GM18951 (cell line): ENCODE measurements around the gene ROPN1L.

Experiments
- POLR2A ChIP-seq: IDR thresholded peaks from 4 replicates; pipeline ENCODE4 v1.6.1; 2011; ENCODE audit warnings: mild to moderate bottlenecking; ENCODE audit not compliant: insufficient read length, insufficient read depth; ENCODE audit errors: extremely low read depth
- in situ Hi-C: fragments of 300-500 bp; cut with MboI; formaldehyde crosslinking; loops from one replicate; pipeline ENCODE4 v1.12.0; 2022; ENCODE audit warnings: low sequenced_read_pairs, mixed read lengths, inconsistent platforms; ENCODE audit not compliant: unreplicated experiment

Gene ROPN1L

DNA sequence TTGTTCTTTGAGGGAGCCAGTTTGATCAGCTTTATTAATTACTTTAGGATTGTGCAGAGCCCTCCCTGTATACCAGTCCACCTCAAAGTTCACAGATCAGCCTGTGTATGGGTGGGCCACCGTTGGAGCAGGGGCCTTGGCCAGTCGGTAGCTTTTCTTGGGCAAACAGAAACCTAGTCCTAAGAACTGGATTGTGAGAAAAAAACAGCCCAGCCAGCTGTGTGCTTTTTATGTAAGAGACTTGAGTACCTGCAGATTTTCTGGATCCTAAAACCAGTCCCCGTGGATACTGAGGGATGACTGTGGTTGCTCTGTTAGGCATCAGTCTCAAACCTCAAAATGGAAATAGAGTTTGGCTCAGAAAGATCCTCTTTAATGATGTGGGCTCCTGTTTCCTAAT is 24.8 kb upstream of the ROPN1L start:
- in situ Hi-C loops: loop anchor here (25.0 kb wide), 1 partner anchor 130 kb away; no protein-coding TSS in a partner anchor
- TF ChIP-seq POLR2A: no peak

- in situ Hi-C loops: loop anchor here (25.0 kb wide), 1 partner anchor 131 kb away; no protein-coding TSS in a partner anchor
- TF ChIP-seq POLR2A: no peak
Measured at GRCh38 chr5:10418654-10419345, 22.9 kb upstream of the ROPN1L start.

- in situ Hi-C loops: loop anchor here (25.0 kb wide), 1 partner anchor 133 kb away; no protein-coding TSS in a partner anchor
- TF ChIP-seq POLR2A: no peak
Measured at GRCh38 chr5:10420468-10420867, 21.2 kb upstream of the ROPN1L start.

GRCh38 chr5:10420932-10421331 is 20.7 kb upstream of the ROPN1L start:
- TF ChIP-seq POLR2A: no peak
- in situ Hi-C loops: loop anchor here (25.0 kb wide), 1 partner anchor 134 kb away; no protein-coding TSS in a partner anchor

DNA sequence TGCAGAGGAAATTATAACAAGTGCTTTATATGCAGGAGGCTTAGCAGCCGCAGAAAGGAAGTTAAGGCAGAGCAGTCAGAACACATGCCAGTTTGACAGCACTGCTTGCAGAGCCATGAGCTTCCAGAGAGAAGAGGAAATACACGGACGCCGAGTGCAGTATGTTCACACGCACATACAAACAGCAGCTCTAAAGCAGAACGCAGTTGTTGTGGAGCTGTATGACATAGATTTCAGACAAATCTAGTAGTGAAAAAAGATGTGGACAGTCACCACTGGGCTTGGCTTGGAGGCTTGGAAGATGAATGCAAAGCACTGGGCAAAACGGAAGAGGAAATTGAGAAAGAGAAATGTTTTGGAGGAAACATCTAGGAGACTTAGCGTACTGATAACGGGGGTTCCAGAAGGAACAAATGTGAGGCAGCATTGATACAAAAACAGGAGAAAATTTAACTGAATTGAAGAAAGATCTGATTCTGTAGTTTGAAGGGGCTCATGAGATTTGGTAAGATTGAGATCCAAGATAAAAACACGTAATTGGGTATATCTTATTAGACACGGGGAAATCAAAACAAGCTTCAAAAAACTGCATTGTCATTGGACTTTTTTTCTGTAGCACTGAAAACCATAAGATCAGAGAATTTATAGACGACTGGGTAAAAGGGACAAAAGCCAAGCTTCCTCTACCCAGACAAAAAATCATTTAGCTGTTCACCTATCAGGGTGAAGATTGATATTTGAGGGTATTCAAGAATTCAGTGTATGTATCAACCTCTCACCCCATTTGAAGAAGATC is 19.6 kb upstream of the ROPN1L start:
- in situ Hi-C loops: loop anchor here (25.0 kb wide), 1 partner anchor 135 kb away; no protein-coding TSS in a partner anchor
- TF ChIP-seq POLR2A: no peak

GRCh38 chr5:10423022-10423421 is 18.7 kb upstream of the ROPN1L start:
- in situ Hi-C loops: loop anchor here (25.0 kb wide), 1 partner anchor 136 kb away; no protein-coding TSS in a partner anchor
- TF ChIP-seq POLR2A: no peak

DNA sequence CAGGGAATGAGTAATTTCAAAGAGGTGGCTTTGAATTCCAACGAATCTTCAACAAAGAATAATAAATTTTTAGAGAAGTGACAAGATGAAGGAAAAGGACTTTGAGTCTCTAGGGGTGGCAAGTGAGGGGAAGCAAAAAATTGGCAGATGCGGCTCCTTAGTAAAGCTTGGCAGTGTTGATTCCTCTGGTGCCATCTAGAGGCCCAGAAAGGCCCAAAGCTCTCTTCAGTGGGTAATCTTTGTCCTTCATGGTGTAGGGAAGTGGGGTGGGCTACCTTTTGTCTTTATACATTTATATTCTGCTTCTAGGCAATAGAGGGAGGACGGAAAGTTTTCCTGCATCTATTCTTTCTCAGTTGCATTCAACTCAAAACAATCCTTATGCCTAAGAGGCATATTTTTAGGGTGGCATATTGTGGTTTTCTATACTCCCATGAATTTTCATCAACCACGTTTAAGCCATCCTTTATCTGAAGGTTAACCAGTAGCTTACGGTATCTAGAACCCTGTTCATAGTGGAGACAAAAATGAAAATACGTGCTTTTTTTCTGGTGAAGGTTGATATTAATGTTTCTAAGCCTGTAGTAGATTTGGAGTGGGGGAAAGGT is 17.5 kb upstream of the ROPN1L start:
- no peak for TF ChIP-seq POLR2A
- in situ Hi-C loops: loop anchor here (25.0 kb wide), 1 partner anchor 137 kb away; no protein-coding TSS in a partner anchor

DNA sequence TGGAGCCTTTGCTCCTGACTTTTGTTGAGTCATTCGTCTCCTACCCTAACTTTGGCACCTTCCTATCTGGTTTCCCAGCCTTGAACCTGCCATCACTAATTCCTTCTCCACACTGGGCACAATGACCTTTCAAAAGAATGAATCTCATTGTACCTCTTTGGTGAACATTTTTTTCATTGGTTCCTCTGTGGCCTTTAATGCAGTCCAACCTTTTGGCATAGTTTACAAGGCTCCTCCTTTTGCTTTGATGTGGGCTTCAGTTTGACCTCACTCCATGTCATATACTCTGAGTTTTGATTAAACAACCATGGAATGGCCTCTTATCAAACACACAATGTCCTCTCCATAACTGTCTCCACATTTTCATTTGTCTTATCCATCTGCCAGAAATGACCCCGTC is 14.5 kb upstream of the ROPN1L start:
- in situ Hi-C loops: no loop called here
- no peak for TF ChIP-seq POLR2A

DNA sequence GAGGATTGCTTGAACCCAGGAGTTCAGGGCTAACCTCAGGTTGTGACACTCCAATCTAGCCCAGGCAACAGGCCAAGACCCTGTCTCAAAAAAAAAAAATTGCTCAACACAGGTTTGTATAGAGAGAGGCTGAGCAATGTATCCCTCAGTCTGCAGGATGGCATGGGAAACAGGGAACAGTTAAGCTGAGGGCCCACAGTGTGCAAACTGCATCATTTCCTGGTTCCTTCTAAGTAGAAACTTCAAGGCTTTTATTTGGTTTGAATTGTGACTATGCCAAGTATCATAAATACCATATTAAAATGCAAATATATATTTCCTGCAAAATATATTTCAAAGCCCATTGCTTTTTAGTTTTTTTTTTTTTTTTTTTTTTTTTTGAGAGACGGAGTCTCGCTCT is 13.7 kb upstream of the ROPN1L start:
- in situ Hi-C loops: no loop called here
- no peak for TF ChIP-seq POLR2A

- no peak for TF ChIP-seq POLR2A
- in situ Hi-C loops: no loop called here
Measured at GRCh38 chr5:10431415-10431814, 10.3 kb upstream of the ROPN1L start.

- in situ Hi-C loops: no loop called here
- no peak for TF ChIP-seq POLR2A
Measured at GRCh38 chr5:10432059-10433008, 9.3 kb upstream of the ROPN1L start.

- in situ Hi-C loops: no loop called here
- TF ChIP-seq POLR2A: no peak
Measured at GRCh38 chr5:10434392-10434791, 7.3 kb upstream of the ROPN1L start.

DNA sequence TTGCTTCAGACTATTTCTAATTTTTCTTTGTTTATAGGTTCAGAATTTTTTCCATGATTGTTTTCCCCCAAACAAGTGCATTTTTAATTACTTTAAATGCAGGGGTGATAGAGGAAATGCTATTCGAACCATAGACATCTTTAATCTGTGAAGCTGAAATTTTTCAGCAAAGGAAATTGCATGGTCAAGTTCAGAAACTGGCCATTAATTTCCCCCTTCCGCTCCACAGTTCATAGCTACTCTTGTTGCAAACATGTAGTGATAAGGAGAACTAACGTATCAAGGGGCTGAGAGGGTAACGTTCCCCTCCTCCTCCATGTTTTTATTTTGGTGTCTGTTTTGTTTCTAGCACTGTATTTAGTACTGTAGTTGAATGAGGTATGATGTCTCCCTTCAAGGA is 3.4 kb upstream of the ROPN1L start:
- in situ Hi-C loops: no loop called here
- no peak for TF ChIP-seq POLR2A

DNA sequence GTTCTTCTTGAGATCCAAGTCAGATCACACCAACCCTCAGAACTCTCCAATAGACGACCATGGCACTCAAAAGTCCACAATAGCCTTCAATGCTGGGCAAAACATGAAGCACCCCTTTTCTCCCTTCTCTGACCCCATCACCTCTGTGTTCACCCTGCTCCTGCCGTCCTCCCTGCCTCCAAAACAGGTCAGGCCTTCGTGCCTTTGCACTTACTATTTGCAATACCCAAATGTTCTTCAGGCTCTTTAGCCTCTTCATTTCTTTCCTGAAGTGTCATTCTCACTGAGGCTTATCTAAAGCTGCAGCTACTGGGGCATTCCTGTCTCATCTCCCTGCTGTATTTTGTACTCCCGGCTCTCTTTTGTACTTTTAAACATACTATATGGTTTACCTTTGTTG is 2.0 kb upstream of the ROPN1L start:
- no peak for TF ChIP-seq POLR2A
- in situ Hi-C loops: no loop called here
